Liver (tissue), 9 donors: ENCODE results near the gene OR2D3. TPM values are rescaled to one million over a fixed set of nuclear protein-coding genes. Genes with fewer than 3 reads are reported as not detected.
"Not testable (repeated sequence)": the region's sequence is repeated elsewhere in the genome, so short reads cannot be mapped to it uniquely, and the experiment has no call there.

Source experiments
- DNase-seq: peaks from one replicate; pipeline ENCODE4 v3.0.0-alpha.2; 2017; ENCODE audit warnings: low spot score
- H3K27ac ChIP-seq, 2 donors: one replicate each; pipeline ENCODE4 v1.7.0; 2013; ENCODE audit warnings: inconsistent platforms in 2 of 2, low read length in 2 of 2, control low read depth in 1 of 2, low read depth in 1 of 2, mild to moderate bottlenecking in 1 of 2
- H3K27me3 ChIP-seq, 4 donors: one replicate each; pipeline versions ENCODE4 v1.6.1 to v1.7.0; 2013; ENCODE audit warnings: low read length in 3 of 4, inconsistent platforms in 1 of 4, mild to moderate bottlenecking in 1 of 4, moderate library complexity in 1 of 4; ENCODE audit not compliant: control insufficient read depth in 4 of 4, insufficient read depth in 4 of 4
- H3K36me3 ChIP-seq, 4 donors: one replicate each; pipeline versions ENCODE4 v1.6.1 to v1.7.0; 2013; ENCODE audit warnings: low read length in 3 of 4, mild to moderate bottlenecking in 3 of 4, low read depth in 1 of 4, moderate library complexity in 1 of 4; ENCODE audit not compliant: control insufficient read depth in 4 of 4, insufficient read depth in 3 of 4
- H3K4me1 ChIP-seq, 4 donors: one replicate each; pipeline versions ENCODE4 v1.6.1 to v1.7.0; 2013; ENCODE audit warnings: low read length in 3 of 4, mild to moderate bottlenecking in 3 of 4, moderate library complexity in 1 of 4; ENCODE audit not compliant: control insufficient read depth in 4 of 4, insufficient read depth in 4 of 4
- H3K4me3 ChIP-seq, 3 donors: one replicate each; pipeline versions ENCODE4 v1.6.1 to v1.7.0; 2013; ENCODE audit warnings: low read length in 3 of 3, control low read depth in 1 of 3, low read depth in 1 of 3, mild to moderate bottlenecking in 1 of 3
- H3K9ac ChIP-seq, 2 donors: one replicate each; pipeline ENCODE4 v1.7.0; 2013; ENCODE audit warnings: low read length in 2 of 2, mild to moderate bottlenecking in 2 of 2, moderate library complexity in 2 of 2, control low read depth in 1 of 2, low read depth in 1 of 2
- H3K9me3 ChIP-seq, 4 donors: one replicate each; pipeline versions ENCODE4 v1.6.1 to v1.7.0; 2013; ENCODE audit warnings: low read length in 3 of 4; ENCODE audit not compliant: control insufficient read depth in 4 of 4
- EGR1 ChIP-seq, 2 donors: IDR thresholded peaks; 2 replicates each; pipeline ENCODE4 v1.6.1; 2016 to 2018; ENCODE audit warnings: antibody characterized with exemption in 2 of 2, low read depth in 2 of 2
- FOXA2 ChIP-seq: IDR thresholded peaks from 2 replicates; pipeline ENCODE4 v1.6.1; 2016; ENCODE audit warnings: antibody characterized with exemption
- GABPA ChIP-seq, 2 donors: IDR thresholded peaks in 1 of 2; conservative IDR thresholded peaks in 1 of 2; 2 replicates each; pipeline ENCODE4 v1.6.1; 2016; ENCODE audit warnings: antibody characterized with exemption in 2 of 2, mild to moderate bottlenecking in 1 of 2, moderate library complexity in 1 of 2
- HNF4A ChIP-seq, 2 donors: conservative IDR thresholded peaks; 2 replicates each; pipeline ENCODE4 v1.6.1; 2016; ENCODE audit warnings: antibody characterized with exemption in 2 of 2, mild to moderate bottlenecking in 2 of 2
- JUND ChIP-seq, 2 donors: IDR thresholded peaks; 2 replicates each; pipeline ENCODE4 v1.6.1; 2016; ENCODE audit warnings: antibody characterized with exemption in 2 of 2
- NR2F2 ChIP-seq: IDR thresholded peaks from 2 replicates; pipeline ENCODE4 v1.6.1; 2016; ENCODE audit warnings: antibody characterized with exemption
- RAD21 ChIP-seq, 2 donors: IDR thresholded peaks; 2 replicates each; pipeline ENCODE4 v1.6.1; 2016; ENCODE audit warnings: antibody characterized with exemption in 2 of 2, mild to moderate bottlenecking in 2 of 2
- REST ChIP-seq: IDR thresholded peaks from 2 replicates; pipeline ENCODE4 v1.6.1; 2016; ENCODE audit warnings: antibody characterized with exemption, mild to moderate bottlenecking
- RXRA ChIP-seq, 2 donors: IDR thresholded peaks; 2 replicates each; pipeline ENCODE4 v1.6.1; 2017 to 2018; ENCODE audit warnings: antibody characterized with exemption in 2 of 2, mild to moderate bottlenecking in 1 of 2
- SP1 ChIP-seq: IDR thresholded peaks from 2 replicates; pipeline ENCODE4 v1.6.1; 2018; ENCODE audit warnings: antibody characterized with exemption, mild to moderate bottlenecking
- YY1 ChIP-seq: IDR thresholded peaks from 2 replicates; pipeline ENCODE4 v1.6.1; 2016; ENCODE audit warnings: antibody characterized with exemption, mild to moderate bottlenecking
- ZBTB33 ChIP-seq: IDR thresholded peaks from 2 replicates; pipeline ENCODE4 v1.6.1; 2016; ENCODE audit warnings: antibody characterized with exemption
- WGBS: extraction: QIAGEN DNeasy Blood & Tissue Kit; methylation state at CpG from one replicate; pipeline ENCODE4 v1.1.7; 2013; 5-methylcytosine and 5-hydroxymethylcytosine counted together
- polyA plus RNA-seq, 2 donors: library from polyadenylated mRNA; stranded (reverse) in 1 of 2; unstranded in 1 of 2; fragments of 200-250 nt in 1 of 2; fragments of >200 nt in 1 of 2; fragmentation: Nextera tagmentation in 1 of 2; extraction: Ambion mirVana in 1 of 2; gene quantifications; one replicate each; pipeline versions ENCODE4 v1.2.1 to v1.2.3, GENCODE V29; 2013 to 2015
- total RNA-seq, 2 donors: library from RNA; depleted of rRNA; stranded (reverse); fragments of >200 nt; gene quantifications; one replicate each; pipeline ENCODE4 v1.2.3, GENCODE V29; 2014
- TF ChIP-seq, protein P1 (sequence below): IDR thresholded peaks from 2 replicates; pipeline ENCODE4 v1.6.1; 2016; ENCODE audit warnings: antibody characterized with exemption
- TF ChIP-seq, protein P2 (sequence below): IDR thresholded peaks from 2 replicates; pipeline ENCODE4 v1.6.1; 2016; ENCODE audit warnings: antibody characterized with exemption
- donor health status: healthy.
- donor health status: healthy.
- donor health status: healthy.
- donor health status: healthy.
- donor health status: healthy.

The OR2D3 gene
- total and polyA plus RNA-seq, 4 donors, result not detected

DNA sequence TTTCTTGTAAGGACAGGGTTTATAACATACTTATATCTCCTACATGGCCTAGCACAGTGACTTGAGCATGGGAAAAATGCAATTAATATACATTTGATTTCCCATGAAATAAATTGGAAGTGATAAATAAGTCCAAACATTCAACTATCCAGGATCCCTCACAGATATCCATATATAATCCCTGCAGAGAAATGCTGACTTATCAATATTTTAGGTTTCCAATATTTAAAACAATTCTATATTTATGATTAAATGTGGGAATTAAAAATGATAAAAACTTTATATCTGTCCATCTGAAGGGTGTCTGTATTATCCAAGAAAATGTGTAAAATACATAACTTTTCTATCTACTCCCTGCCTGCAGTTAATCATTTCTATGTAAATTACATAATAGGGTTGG is 38.1 kb upstream of the OR2D3 start:
- no peak overlapping the region for H3K27ac ChIP-seq
- DNase-seq, result no peak
- no peaks in the 10 kb centered on the region for H3K4me1 ChIP-seq
- no peak overlapping the region for H3K9ac ChIP-seq
- no peak overlapping the region for H3K4me3 ChIP-seq
- no peak for TF ChIP-seq JUND (IDR thresholded peaks at IDR 0.05)
- no peak for TF ChIP-seq RXRA (IDR thresholded peaks at IDR 0.05)
- no peak for TF ChIP-seq YY1
- no peak for TF ChIP-seq RAD21 (IDR thresholded peaks at IDR 0.05)
- no peak for TF ChIP-seq GABPA (IDR thresholded peaks at IDR 0.05 in 1 of 2, conservative IDR thresholded peaks at IDR 0.05 in 1 of 2)
- TF ChIP-seq ZBTB33, result no peak
- no peak for TF ChIP-seq EGR1 (IDR thresholded peaks at IDR 0.05; ENCODE audit: low read depth in 2 of 2)
- H3K9me3 ChIP-seq, result no peaks in the 10 kb centered on the region
- H3K36me3 ChIP-seq, result no peaks in the 10 kb centered on the region
- peaks cover 0 to 9% (median 2%) of the 10 kb centered on the region in 4 donors for H3K27me3 ChIP-seq

DNA sequence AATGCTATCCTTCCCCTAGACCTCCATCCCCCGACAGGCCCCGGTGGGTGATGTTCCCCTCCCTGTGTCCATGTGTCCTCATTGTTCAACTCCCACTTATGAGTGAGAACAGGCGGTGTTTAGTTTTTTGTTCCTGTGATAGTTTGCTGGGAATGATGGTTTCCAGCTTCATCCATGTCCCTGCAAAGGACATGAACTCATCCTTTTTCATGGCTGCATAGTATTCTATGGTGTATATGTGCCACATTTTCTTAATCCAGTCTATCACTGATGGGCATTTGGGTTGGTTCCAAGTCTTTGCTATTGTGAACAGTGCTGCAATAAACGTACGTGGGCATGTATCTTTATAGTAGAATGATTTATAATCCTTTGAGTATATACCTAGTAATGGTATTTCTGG is 33.1 kb upstream of the OR2D3 start:
- H3K27ac ChIP-seq, H3K9me3 ChIP-seq, H3K9ac ChIP-seq, H3K36me3 ChIP-seq, DNase-seq, H3K27me3 ChIP-seq, H3K4me3 ChIP-seq, H3K4me1 ChIP-seq: not testable (repeated sequence)
- 95% methylated on average over 5 of the region's 5 CpGs for WGBS

GRCh38 chr11:6888830-6889229 is 32.0 kb upstream of the OR2D3 start:
- no peak for DNase-seq
- H3K27me3 ChIP-seq, result peaks cover 0 to 10% (median 2%) of the 10 kb centered on the region in 4 donors
- no peak overlapping the region for H3K4me3 ChIP-seq
- H3K4me1 ChIP-seq, result no peaks in the 10 kb centered on the region
- no peaks in the 10 kb centered on the region for H3K36me3 ChIP-seq
- H3K27ac ChIP-seq, result no peak overlapping the region
- WGBS, result 86% methylated on average over 4 of the region's 4 CpGs
- H3K9ac ChIP-seq, result no peak overlapping the region
- no peaks in the 10 kb centered on the region for H3K9me3 ChIP-seq
- TF ChIP-seq, protein P1, sequence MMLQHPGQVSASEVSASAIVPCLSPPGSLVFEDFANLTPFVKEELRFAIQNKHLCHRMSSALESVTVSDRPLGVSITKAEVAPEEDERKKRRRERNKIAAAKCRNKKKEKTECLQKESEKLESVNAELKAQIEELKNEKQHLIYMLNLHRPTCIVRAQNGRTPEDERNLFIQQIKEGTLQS, result no peak
- TF ChIP-seq FOXA2 (no peak), JUND (IDR thresholded peaks at IDR 0.05) (no peak), SP1 (no peak), RAD21 (IDR thresholded peaks at IDR 0.05) (no peak), NR2F2 (no peak), GABPA (IDR thresholded peaks at IDR 0.05 in 1 of 2, conservative IDR thresholded peaks at IDR 0.05 in 1 of 2) (no peak), YY1 (no peak), HNF4A (conservative IDR thresholded peaks at IDR 0.05) (no peak), REST (no peak)
- TF ChIP-seq, protein P2, sequence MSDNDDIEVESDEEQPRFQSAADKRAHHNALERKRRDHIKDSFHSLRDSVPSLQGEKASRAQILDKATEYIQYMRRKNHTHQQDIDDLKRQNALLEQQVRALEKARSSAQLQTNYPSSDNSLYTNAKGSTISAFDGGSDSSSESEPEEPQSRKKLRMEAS, result no peak
